Activated T-cell treated with anti-CD3 and anti-CD28 coated beads for 48 hours (primary cell): Measurements from ENCODE around the gene ATXN1.
A peak's percentile ranks its signal among the peaks of the same experiment; 100 is the strongest.

ENCODE experiments used
- DNase-seq: peaks from one replicate; pipeline ENCODE4 v3.0.0-alpha.2; 2020; ENCODE audit warnings: low read depth

The ATXN1 gene

DNA sequence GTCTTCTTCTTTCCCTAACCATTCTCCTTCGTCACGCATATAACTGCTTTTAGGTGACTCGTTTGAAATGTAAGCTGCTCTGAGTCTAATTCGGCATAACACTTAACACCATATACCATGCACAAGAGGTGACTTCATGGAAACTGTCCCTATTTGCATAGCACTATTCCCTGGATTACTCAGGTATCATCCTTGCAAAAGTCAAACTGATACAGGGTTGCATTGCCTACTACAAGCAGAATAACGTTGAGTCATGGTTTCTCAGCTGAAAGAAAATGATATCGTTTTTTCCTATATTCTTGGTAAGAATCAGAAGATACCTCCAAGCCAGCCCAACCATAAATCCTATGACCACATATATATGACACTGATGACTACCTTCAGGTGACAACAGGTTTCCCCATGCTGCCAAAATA is 227.5 kb downstream of the ATXN1 start:
- DNase-seq: no peak

DNA sequence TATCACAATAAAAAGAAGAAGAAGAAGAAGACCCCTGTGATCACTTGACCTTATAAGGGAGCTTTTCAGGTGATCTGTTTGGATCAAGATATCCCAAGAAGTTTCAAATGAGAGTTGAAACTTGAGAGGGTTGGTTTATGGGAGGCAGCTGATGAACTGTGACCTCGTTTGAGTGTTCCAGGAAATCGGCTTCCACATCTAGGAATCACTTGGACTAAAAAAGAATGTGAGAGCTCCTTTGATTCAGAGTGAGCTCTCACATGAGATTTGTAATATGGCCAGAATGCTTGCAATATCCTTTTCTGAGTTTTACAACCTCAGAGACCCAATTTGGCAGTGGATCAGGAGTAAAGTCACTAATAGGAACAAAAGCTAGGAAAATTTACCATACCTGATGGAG is 228.1 kb downstream of the ATXN1 start:
- DNase-seq: no peak

DNA sequence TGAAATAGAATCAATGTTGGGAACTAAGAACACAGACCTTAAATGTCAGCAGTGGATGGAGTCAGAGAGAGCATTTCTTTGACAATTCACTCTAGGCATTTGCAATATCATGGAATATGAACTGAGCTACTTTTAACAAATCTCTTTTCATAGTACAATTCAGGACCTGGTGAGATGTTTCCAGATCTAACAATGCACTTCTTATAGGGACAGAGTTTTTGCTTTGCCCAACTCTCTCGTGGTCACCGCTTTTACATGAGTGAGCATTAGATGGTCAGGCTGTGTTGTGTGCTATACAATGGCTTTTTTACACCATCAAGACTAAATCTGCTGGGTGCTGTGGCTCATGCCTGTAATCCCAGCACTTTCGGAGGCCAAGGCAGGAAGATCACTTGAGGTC is 233.6 kb downstream of the ATXN1 start:
- DNase-seq: no peak

DNA sequence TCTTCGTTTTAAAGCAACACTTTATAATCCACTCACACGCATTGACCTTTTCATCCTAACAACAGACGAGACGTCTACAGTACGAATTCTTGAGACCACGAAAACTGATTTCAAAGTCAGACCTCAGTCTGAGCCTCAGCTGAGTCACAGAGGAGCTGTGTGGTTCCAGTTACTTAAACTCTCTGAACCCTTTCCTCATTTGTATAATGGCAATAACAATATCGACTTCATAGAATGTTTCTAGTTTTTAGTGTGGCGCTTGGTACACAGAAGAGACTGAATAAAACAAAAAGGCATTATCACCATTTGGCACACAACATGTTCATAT is 236.9 kb downstream of the ATXN1 start:
- no peak for DNase-seq

DNA sequence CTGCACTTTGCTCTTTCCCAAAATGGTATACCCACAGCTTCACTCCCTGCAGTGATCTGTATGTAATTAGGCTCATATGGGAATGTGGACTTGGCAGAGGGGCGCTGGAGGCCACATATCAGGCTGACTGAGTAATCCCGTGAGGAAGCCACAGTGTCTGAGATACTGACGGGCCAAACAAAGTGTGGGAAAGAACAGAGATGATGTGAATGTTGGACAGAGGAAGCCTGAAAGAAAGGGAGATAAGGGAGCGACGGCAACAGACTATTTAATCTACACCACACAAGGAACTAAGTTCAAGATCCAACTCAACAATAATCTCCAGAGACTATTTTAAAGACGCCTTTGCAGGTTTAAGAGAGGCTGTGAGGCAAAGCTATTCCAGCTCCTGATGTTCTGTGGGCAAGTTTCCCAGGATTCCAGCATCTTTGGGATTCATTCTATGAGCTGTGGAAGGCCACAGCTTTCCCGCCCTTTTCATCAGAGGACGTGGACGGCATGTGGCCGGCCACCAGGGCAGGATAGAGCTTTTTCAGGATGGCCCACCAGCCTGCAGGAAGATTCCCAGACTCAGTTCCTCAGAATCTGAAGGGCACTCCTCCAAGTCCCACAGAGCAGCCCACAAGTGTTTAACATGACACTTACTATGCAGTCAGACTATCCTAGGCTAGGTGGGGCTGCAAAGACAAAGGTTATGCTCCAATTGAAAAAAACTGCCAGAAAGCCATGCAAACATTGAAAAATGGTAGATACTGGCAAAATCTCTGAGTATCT is 237.5 kb downstream of the ATXN1 start:
- no peak for DNase-seq

DNA sequence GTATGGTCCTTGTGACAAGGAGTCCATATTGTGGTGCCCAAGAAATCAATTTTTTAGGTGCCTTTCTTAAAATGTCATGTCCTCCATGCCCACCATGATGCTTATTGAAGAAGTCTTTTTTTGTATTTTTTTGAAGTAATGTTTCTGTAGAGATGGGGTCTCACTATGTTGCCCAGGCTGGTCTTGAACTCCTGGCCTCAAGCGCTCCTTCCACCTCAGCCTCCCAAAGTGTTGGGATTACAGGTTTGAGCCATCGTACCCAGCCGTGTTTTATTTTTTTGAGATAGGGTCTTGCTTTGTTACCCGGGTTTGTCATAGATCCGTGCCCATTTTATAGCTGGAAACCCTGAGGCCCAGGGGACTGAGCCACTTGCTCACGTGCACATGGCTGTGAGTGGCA is 238.3 kb downstream of the ATXN1 start:
- DNase-seq: no peak

DNA sequence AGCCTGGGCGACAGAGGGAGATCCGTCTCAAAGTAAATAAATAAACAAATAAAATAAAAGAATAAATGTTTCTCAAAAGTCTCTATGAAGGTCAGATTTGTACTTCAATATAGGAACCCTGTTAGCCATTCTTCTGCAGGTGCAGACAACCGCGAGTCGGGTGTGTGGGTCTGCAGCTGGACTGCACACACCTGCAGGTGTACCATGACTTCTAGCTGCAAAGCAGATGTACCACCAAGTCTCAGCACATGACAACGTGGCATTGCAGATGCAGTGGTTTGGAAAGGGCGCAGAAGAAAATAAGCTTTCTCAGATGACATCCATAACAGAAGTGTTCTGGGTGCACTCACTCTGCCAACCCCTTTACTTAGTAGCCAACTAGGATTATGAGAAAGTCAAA is 239.7 kb downstream of the ATXN1 start:
- DNase-seq: no peak

DNA sequence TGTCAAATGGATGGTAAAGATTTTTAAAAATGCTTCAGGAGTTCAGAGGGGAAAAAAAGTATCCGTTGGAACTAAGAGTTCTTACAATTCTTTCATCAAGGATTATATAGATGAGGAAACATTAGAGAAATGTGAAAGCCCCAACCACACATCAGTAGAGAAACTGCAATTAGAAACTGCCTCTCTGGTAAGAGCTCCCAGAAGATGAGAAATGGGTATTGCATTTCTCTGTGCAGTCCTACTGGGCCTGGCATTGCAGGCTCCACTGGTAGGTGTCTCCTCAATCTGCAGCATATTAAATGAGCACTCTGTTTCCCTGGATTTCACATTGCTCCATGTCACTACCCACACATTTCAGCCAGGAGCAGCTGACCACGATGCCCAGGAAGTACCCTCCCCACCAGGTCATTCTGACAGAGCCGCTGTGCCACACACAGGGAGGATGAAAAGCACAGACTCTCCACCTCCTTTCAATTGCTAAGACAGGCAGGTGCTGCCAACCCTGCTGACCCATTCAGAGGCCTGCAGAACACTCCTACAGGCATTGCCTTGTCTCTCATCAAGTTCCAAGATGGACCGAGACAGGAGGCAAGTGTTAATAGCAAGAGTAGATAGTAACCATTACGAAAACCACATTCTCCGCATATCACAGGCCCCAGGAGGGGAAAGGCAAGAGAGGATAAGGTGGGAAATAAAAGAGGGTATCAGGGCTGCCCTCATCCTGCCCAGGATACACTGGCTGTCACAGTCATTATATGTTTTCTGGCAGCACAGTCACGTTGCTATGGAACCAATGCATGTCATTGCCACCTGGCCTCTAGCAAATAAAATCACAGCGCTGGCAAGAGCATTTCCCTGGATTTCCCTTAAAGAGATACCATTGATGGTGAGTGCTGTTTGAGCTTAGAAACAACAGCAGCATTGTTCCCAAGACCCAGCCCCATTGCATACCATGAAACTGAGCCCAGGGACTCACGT is 241.7 kb downstream of the ATXN1 start:
- no peak for DNase-seq

DNA sequence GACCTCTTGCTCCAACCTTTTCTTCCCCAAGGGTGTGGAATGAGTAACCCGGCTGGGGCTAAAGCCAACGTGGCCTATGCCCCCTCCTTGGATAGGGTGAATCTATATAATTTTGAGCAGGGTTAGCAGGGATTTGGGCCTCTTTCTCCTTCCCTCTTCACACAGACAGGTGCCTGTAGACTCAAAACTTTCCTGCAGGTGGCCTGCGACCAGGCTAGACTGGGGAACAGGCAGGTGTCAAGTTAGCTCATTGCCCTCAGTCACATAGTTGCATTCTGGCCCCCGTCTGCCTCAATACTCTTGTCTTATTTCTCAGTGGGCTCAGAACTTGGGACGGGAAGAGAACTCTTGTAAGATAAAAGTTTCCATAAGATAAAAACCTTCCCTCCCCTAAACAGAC is 243.0 kb downstream of the ATXN1 start:
- DNase-seq: no peak

DNA sequence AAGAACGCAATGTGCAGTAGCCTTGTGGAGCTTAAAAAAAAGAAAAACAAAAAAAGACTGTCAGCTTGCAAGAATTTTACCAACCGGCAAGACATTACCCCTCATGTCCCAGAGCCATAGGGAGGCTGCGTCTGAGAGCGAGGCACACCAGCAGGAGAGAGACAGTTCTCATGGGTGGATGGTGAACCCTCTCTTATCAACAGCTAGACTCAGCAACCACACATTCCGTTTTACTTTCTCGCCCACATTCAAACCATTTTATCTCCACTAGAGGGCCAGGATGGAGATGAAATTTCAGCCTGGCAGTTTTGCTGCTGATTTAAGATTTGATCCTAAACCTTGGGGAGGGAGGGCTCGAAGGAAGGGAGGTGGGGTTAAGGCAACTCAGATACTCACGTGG is 247.0 kb downstream of the ATXN1 start:
- DNase-seq: peak; percentile 15

DNA sequence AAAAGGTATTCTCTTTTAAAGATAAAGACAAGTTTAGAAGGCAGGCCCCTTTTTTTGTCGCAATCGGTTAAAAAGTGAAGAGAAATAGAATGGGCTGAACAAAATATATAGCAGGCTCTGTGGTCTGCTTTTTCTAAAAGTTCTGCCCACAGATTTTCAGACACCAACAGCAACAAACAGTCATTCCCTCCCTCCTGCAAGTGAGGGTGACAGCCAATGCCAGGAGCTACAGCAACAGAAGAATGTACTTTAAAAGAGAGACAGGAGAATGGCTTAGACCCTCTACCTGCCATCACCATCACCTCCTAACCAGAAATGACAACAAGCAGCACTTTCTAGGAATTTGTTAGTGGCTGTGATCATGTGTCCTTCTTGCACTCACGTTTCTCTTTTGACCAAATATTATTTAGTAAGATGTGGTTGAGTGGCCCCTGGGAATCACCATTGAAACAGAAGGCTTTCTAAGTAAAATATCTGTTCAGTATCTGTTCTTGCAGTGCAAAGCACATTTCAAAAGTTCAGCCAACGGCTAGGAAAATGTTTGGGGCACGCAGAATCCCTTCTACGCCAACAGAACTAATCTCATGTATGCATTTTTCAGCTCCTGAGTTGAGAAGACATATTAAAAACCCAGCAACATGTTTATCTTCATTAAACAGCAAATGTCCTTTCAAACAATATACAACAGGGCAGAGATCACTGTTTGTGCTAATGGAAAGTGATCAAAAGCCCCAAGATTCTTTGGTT is 248.5 kb downstream of the ATXN1 start:
- DNase-seq: no peak

DNA sequence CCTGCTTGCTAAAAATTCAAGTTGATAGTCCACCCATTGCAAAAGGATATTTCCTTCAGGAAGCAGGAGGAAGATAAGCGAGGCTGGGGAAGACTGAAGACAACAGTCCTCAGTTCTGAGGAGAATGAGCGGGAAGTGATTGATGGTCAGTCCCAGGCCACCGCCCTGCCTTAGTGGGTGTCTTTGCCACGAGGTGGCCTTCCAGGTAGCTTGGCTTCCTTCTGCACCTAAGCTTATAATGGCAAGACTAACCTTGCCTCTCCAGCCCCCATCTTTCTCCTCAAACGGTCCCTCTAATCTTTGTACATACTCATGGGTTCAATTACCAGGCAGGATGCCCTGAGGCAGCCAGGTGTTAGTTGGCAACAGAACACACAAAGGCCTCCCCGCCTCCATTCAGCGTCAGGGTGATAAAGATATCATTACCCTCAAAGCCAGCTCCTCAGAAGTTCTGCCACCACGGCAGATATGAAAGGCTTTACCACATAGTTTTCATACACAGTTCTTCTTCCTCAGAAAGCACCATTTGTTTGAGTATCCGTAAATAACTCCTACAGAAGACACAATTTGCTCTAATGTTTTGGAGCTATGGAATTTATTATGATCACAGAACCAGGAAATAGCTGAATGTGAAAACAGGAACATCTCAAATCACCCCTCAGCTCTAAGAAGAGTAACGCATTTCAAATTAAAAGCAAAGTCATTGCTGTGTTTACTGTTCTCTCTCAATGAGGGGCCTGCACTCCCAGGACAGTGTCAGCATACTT is 249.4 kb downstream of the ATXN1 start:
- DNase-seq: no peak

DNA sequence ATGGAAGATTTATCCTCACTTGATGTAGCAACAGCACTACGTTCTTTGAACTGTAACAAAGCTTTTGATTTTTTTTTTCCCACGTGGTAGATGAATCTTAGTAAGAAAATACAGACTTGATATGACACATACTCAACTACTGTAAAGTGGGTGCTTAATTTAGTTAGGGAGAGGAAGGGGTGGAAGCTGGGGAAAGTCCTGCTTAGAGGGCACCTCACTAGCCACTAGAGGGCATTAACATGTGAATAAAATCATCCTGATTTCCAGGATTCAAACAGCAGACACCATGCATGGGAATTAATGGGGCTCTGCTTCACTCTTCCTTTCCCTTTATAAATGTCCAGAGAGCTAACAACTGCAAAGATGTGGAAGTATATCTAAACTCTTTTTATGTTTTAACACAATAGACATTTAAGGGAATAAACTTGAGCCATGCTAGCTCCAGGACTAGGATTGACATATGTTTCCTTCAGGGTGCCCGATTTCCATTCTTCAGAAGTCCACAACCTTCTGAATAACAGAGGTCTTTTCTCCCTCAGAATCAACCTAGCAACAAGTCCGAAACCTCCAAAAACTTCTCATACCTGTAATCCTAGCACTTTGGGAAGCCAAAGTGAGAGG is 250.1 kb downstream of the ATXN1 start:
- DNase-seq: no peak

DNA sequence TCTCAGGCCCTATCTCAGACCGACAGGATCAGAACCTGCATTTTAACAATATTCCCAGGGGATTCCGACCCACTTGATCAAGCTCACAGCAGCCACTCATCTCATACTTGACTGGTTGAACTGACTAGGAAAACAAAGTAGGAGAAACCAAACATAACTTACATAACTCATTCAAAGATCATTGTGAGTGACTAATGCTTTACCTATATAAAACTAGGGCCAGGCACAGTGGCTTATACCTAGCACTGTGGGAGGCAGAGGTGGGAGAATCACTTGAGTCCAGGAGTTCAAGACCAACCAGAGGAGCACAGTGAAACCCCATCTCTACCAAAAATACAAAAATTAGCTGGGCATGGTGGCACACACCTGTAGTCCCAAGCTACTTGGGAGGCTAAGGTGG is 251.0 kb downstream of the ATXN1 start:
- no peak for DNase-seq

DNA sequence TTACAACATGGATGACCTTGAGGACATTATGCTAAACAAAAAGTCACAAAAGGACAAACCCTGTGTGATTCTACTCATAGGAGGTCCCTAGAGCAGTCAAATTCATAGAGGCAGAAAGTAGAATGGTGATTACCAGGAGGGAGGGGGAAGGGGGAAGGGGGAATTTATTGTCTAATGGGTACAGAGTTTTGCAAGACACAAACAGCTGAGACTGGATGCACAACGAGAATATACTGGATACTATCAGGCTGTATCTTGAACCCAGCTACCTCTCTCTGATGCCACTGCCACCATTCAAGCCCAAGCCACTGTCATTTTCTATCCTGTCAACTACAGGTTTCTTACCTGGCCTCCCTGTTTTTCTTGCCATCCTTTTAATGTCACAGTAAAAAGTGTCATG is 252.3 kb downstream of the ATXN1 start:
- DNase-seq: no peak

DNA sequence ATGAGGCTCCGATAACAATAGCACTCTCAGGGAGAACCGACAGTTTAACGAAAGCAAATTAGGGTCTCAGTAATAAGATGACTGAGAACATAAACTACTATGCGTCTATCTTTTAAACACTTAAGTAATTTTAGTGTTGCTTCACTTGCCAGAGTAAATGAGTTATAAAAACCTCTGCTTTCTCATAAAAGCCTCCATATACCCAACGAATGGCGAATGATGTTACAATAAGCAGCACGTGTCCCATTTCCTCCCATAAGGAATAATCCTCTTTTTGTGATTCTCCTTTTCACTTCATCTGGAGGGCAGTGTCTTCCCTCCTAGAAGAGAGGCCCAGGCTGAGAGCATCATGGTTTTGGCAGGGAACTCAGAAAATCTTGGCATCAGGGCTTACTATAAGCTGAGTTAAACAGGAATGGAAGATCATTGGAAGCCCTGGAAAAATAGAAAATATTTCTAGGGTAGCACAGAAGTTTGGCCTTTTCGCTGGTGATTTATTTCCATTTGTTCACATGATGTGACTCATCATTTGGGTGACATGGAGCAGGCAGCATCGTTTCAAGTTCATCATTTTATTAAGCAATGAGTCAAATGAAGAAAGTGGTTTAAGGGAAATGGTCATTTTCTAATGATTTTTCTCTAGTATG is 255.4 kb downstream of the ATXN1 start:
- DNase-seq: no peak

DNA sequence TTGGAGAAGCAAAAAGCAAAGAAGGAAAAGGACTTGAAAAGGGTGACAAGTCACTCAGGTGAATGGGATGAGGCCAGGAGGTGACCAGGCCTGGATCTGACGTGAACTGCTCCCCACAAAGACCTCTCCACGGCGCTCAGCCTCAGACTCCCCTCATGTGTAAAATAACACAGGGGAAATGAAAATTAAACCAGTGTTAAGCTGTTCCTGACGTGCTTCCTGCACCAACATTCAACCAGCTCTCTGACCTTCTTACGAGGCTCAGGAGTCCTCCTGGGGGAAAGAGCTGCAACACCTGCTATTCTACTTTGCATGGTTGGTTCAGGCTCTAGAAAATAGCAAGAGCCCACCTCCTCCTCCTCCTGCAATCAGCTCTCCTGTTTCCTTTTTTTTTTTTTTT is 256.7 kb downstream of the ATXN1 start:
- DNase-seq: no peak

DNA sequence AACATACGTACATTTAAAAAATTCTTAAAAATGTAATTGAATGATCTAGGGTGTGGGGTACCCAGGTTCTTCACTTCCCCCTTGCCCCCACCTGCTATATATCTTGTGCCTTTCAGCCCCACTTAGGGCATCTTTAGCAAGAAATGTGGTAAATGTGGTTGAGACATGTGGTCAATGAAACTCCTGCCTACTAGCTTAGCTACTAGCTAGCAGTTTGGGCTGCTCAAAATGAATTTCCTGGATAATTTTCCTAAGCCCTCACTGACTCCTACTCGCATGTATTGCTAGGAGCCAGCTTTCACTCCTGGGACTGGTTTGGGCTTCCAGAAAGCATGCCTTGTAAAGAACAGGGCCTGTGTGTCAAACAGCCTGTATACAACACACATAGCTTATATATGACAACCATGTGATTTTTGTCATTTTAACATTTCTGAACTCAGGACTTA is 257.3 kb downstream of the ATXN1 start:
- no peak for DNase-seq

DNA sequence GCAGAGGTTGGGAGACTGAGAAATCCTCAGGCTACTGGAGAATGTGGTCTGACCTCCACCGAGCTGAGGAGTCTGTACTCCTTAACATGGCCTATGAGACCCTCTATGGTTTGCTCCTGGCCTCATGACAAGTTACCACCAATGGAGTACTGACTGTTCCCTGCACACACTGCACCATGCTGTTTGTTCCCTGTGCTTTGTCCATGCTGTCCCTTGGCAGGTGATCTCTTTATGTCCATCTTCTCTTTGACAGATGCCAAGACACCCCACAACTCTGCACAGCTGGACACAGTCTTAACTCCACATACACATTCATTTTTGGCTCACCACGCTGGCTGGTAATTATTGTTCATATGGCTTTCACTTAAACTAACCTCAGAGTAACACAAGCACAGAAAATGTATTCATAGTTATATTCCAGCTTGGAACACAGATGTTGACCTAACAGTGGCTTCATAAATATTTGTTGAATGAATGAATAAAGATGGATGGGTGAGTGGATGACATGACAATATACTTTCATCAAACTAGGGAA is 258.0 kb downstream of the ATXN1 start:
- no peak for DNase-seq

DNA sequence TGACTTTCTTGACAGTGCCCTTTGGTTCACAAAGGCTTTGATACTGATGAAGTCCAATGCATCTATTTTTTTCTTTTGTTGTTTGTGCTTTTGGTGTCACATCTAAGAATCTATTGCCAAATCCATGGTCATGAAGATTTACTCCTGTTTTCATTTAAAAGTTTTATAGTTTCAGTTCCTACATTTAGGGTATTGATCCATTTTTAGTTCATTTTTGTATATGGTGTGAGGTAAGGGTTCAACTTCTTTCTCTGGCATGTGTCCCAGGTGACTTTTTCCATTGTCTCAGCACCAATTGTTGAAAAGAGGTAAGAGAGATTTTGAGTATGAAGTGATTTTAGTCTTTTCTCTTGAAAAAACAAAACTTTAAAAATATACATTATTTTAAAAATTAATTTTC is 262.3 kb downstream of the ATXN1 start:
- DNase-seq: no peak

DNA sequence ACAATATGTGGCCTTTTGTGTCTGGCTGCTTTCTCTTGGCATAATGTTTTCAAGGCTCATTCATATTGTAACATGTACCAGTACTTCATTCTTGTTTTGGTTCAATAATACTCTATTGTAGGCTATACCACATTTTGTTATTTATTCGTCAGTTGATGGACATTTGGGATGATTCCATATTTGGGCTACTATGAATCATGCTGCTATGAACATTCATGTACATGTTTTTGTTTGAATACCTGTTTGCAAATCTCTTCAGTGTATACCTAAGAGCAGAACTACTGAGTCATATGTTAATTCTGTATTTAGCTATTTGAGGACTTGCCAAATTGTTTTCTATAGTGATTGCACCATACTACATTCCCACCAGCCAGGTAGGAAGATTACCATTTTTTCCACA is 263.0 kb downstream of the ATXN1 start:
- DNase-seq: no peak
